Sigmoid colon (tissue), 7 donors: ENCODE data around the gene CPLX3. TPM values are rescaled to one million over a fixed set of nuclear protein-coding genes. Genes with fewer than 3 reads are reported as not detected.

Source experiments
- DNase-seq: peaks from one replicate; pipeline ENCODE4 v3.0.0-alpha.2; 2019
- H3K27ac ChIP-seq, 4 donors: fragments of 200-600 bp; sonication (generic); one replicate each; pipeline ENCODE4 v1.5.1; 2016 to 2019; ENCODE audit warnings: mild to moderate bottlenecking in 1 of 4
- H3K27me3 ChIP-seq, 3 donors: fragments of 200-600 bp; sonication (generic); one replicate each; pipeline ENCODE4 v1.5.1; 2019; ENCODE audit warnings: mild to moderate bottlenecking in 1 of 3
- H3K36me3 ChIP-seq, 4 donors: fragments of 200-600 bp; sonication (generic); one replicate each; pipeline ENCODE4 v1.5.1; 2016 to 2019
- H3K4me1 ChIP-seq, 4 donors: fragments of 200-600 bp; sonication (generic); one replicate each; pipeline ENCODE4 v1.5.1; 2017 to 2019
- H3K4me3 ChIP-seq, 4 donors: fragments of 200-600 bp; sonication (generic); one replicate each; pipeline ENCODE4 v1.5.1; 2017 to 2019; ENCODE audit warnings: mild to moderate bottlenecking in 2 of 4, moderate library complexity in 1 of 4
- H3K9me3 ChIP-seq, 4 donors: fragments of 200-600 bp in 3 of 4; sonication (generic) in 3 of 4; one replicate each; pipeline versions ENCODE4 v1.5.1 to v1.6.1; 2013 to 2019
- EP300 ChIP-seq, 4 donors: sonication (generic); formaldehyde crosslinking; IDR thresholded peaks; one replicate each; pipeline ENCODE4 v1.6.1; 2017; ENCODE audit warnings: antibody characterized with exemption in 4 of 4
- POLR2A ChIP-seq, 2 donors: fragments of 450-650 bp; IDR thresholded peaks; one replicate each; pipeline ENCODE4 v1.6.1; 2016; ENCODE audit warnings: antibody characterized with exemption in 2 of 2, mild to moderate bottlenecking in 2 of 2, moderate library complexity in 2 of 2
- POLR2AphosphoS5 ChIP-seq, 4 donors: sonication (generic); formaldehyde crosslinking; IDR thresholded peaks; one replicate each; pipeline ENCODE4 v1.6.1; 2017; ENCODE audit warnings: antibody characterized with exemption in 4 of 4
- WGBS, 2 donors: extraction: QIAGEN DNeasy Blood & Tissue Kit; methylation state at CpG; one replicate each; pipeline ENCODE4 v1.1.7; 2013; 5-methylcytosine and 5-hydroxymethylcytosine counted together
- intact Hi-C: fragments of 100-400 bp; cut with DNase I; formaldehyde crosslinking; loops from one replicate; pipeline ENCODE4 v1.15.1; 2023
- polyA plus RNA-seq, 3 donors: library from polyadenylated mRNA; stranded (reverse); fragments of 200-250 nt; gene quantifications; one replicate each; pipeline ENCODE4 v1.2.3, GENCODE V29; 2013
- total RNA-seq, 4 donors: library from RNA; depleted of rRNA; stranded (reverse); fragments of >200 nt; gene quantifications; one replicate each; pipeline ENCODE4 v1.1.0, GENCODE V29; 2016
- TF ChIP-seq, protein P1 (sequence below), 4 experiments: fragments of 450-650 bp in 3 of 4; fragments of 200-600 bp in 1 of 4; IDR thresholded peaks; one replicate each; pipeline ENCODE4 v1.5.1; 2016 to 2019; ENCODE audit warnings: antibody characterized with exemption in 4 of 4, mild to moderate bottlenecking in 3 of 4, moderate library complexity in 2 of 4
- donor health status: healthy with polysubstance abuse.
- donor health status: Bipolar disorder and iron deficiency.
- donor health status: healthy.

CPLX3 gene
- total and polyA plus RNA-seq, 7 donors, result 0.28 to 0.41 TPM; not detected in 5

DNA sequence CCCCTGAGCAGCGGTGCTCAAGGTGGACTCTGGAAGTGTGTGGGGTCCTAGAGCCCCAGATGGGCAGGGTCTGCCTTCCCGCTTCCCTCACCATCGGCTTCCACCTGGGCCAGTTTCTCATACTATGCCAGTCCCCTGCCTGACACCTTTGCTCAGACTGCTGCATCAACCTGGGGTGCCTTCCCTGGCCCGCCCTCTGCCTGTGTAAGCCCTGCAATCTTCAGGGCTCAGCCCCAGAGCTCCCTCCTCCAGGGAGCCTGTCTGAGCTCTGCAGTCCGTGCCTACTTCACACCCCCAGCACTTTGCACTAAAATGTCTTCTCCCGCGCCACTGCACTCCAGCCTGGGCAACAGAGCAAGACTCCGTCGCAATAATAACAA is 31.5 kb upstream of the CPLX3 start:
- Histone ChIP-seq H3K4me1 (peaks cover 0 to 31% (median 25%) of the 10 kb centered on the region in 4 donors), H3K36me3 (peaks cover 0 to 12% (median 0%) of the 10 kb centered on the region in 4 donors), H3K9me3 (no peaks in the 10 kb centered on the region), H3K27me3 (no peaks in the 10 kb centered on the region), H3K27ac (no peak overlapping the region), H3K4me3 (no peak overlapping the region)
- no peak for TF ChIP-seq EP300 (IDR thresholded peaks at IDR 0.05)
- TF ChIP-seq POLR2AphosphoS5 (IDR thresholded peaks at IDR 0.05), result no peak
- TF ChIP-seq, protein P1, sequence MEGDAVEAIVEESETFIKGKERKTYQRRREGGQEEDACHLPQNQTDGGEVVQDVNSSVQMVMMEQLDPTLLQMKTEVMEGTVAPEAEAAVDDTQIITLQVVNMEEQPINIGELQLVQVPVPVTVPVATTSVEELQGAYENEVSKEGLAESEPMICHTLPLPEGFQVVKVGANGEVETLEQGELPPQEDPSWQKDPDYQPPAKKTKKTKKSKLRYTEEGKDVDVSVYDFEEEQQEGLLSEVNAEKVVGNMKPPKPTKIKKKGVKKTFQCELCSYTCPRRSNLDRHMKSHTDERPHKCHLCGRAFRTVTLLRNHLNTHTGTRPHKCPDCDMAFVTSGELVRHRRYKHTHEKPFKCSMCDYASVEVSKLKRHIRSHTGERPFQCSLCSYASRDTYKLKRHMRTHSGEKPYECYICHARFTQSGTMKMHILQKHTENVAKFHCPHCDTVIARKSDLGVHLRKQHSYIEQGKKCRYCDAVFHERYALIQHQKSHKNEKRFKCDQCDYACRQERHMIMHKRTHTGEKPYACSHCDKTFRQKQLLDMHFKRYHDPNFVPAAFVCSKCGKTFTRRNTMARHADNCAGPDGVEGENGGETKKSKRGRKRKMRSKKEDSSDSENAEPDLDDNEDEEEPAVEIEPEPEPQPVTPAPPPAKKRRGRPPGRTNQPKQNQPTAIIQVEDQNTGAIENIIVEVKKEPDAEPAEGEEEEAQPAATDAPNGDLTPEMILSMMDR (IDR thresholded peaks at IDR 0.05), result no peak
- no peak for TF ChIP-seq POLR2A (IDR thresholded peaks at IDR 0.05)
- intact Hi-C loops, result no loop called here
- 89 to 94% methylated on average over 9 of the region's 9 CpGs for WGBS, 2 donors
- DNase-seq, result no peak

DNA sequence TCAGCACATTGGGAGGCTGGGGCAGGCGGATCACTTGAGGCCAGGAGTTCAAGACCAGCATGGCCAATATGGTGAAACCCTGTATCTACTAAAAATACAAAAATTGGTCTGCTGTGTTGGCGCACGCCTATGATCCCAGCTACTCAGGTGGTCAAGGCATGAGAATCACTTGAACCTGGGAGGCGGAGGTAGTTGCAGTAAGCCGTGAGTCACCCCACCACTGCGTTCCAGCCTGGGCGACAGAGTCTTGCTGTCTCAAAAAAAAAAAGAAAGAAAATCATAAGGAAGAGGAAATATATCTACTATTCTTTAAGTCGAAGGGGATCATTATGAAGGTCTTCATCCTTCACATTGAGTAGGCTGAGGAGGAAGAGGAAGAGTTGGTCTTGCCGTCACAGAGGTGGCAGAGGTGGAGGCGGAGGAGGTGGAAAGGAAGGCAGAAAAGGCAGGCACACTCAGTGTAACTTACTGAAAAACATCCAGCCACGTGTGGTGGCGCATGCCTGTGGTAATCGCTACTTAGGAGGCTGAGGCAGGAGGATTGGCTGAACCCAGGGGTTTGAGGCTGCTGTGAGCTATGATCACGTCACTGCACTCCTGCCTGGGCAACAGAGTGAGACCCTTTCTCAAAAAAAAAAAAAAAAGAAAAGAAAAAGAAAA is 30.3 kb upstream of the CPLX3 start:
- H3K27me3 ChIP-seq, result no peaks in the 10 kb centered on the region
- WGBS, 2 donors, result 79 to 88% methylated on average over 14 of the region's 14 CpGs
- TF ChIP-seq POLR2AphosphoS5 (IDR thresholded peaks at IDR 0.05) (no peak), POLR2A (IDR thresholded peaks at IDR 0.05) (no peak), EP300 (IDR thresholded peaks at IDR 0.05) (no peak)
- TF ChIP-seq, protein P1 (IDR thresholded peaks at IDR 0.05), result no peak

DNA sequence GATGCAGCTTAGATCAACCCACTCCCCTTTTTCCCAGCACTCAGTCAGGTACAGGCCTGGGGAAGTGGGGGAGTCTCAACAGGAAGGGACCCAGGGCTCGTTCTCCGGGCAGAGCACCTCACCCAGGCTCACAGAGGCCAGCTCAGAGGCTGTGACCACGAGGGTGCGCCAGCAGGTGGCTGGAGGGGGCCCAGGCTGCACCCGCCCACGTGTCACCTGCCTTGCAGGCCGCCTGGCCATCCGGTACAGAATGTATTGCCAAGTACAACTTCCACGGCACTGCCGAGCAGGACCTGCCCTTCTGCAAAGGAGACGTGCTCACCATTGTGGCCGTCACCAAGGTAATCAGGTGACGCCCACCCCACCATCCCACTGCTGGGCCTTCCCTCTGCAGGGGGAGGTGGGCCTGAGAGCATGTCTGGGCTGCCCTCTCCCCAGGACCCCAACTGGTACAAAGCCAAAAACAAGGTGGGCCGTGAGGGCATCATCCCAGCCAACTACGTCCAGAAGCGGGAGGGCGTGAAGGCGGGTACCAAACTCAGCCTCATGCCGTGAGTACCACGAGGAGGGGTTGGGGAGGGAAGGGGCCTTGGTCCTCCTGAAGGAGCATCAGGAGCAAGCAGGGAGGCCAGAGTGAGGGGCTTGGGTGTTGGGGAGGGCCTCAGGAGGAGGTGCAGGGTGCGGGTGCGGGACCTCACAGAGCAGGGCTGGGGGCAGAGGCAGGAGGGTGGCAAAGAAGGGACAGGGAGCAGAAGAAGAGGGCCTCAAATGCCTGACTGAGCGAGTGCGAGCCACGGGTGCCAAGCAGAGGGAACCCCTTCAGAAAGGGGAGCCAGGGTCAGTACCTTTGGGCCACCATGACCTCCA is 27.8 kb upstream of the CPLX3 start:
- H3K4me1 ChIP-seq, result peaks cover 0 to 9% (median 5%) of the 10 kb centered on the region in 4 donors
- H3K27ac ChIP-seq, result no peak overlapping the region
- DNase-seq, result peak; percentile 59
- H3K4me3 ChIP-seq, result no peak overlapping the region
- H3K9me3 ChIP-seq, result no peaks in the 10 kb centered on the region
- 53 to 64% methylated on average over 25 of the region's 25 CpGs for WGBS, 2 donors
- peaks cover 0 to 43% (median 9%) of the 10 kb centered on the region in 4 donors for H3K36me3 ChIP-seq
- intact Hi-C loops, result no loop called here
- TF ChIP-seq POLR2A (IDR thresholded peaks at IDR 0.05), result no peak
- TF ChIP-seq, protein P1 (IDR thresholded peaks at IDR 0.05), result no peak
- TF ChIP-seq POLR2AphosphoS5 (IDR thresholded peaks at IDR 0.05), result no peak
- TF ChIP-seq EP300 (IDR thresholded peaks at IDR 0.05), result no peak
- H3K27me3 ChIP-seq, result no peaks in the 10 kb centered on the region

More for the DNA sequence above, 30.3 kb upstream of the CPLX3 start:
- H3K4me1 ChIP-seq, result peaks cover 0 to 20% (median 18%) of the 10 kb centered on the region in 4 donors
- no peak overlapping the region for H3K27ac ChIP-seq
- DNase-seq, result no peak
- intact Hi-C loops, result no loop called here
- H3K9me3 ChIP-seq, result no peaks in the 10 kb centered on the region
- H3K36me3 ChIP-seq, result peaks cover 0 to 18% (median 0%) of the 10 kb centered on the region in 4 donors
- no peak overlapping the region for H3K4me3 ChIP-seq

DNA sequence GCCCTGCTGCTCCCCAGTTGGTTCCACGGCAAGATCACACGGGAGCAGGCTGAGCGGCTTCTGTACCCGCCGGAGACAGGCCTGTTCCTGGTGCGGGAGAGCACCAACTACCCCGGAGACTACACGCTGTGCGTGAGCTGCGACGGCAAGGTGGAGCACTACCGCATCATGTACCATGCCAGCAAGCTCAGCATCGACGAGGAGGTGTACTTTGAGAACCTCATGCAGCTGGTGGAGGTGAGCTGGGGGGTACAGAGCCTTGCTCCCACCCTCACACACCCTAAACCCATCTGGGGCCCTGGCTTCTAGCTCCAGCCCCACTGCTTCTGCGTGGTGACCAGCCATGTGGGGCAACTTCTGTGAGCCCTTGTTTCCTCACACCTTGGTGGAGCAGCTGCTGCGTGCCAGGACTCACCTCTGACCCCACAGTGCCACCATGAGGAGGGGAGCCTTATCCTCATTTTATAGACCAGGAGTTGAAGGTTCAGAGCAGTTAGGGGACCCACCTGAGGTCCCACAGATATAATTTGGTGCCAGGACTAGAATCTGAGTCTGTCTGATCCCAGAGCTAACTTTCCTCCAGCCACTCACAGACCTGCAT is 27.1 kb upstream of the CPLX3 start:
- no peak for TF ChIP-seq POLR2A (IDR thresholded peaks at IDR 0.05)
- TF ChIP-seq EP300 (IDR thresholded peaks at IDR 0.05), result no peak
- no peak for TF ChIP-seq POLR2AphosphoS5 (IDR thresholded peaks at IDR 0.05)
- TF ChIP-seq, protein P1 (IDR thresholded peaks at IDR 0.05), result no peak
- 81 to 83% methylated on average over 16 of the region's 16 CpGs for WGBS, 2 donors
- H3K9me3 ChIP-seq, result no peaks in the 10 kb centered on the region
- no peaks in the 10 kb centered on the region for H3K27me3 ChIP-seq
- H3K4me3 ChIP-seq, result no peak overlapping the region
- peaks cover 0 to 9% (median 5%) of the 10 kb centered on the region in 4 donors for H3K4me1 ChIP-seq
- DNase-seq, result peak; percentile 52
- no peak overlapping the region for H3K27ac ChIP-seq
- intact Hi-C loops, result no loop called here
- H3K36me3 ChIP-seq, result peaks cover 0 to 48% (median 9%) of the 10 kb centered on the region in 4 donors
